ENCODE data around the gene ABR. TPM values are rescaled to one million over a fixed set of nuclear protein-coding genes. Genes with fewer than 3 reads are reported as not detected.

Gene ABR
- total and polyA plus RNA-seq, 2 donors from 2014 or later = 18.7 to 116 TPM

GRCh38 chr17:980406-981291 lies 199.1 kb downstream of the ABR start:
- H3K36me3 ChIP-seq (ENCODE audit: control insufficient read depth in 2 of 3, insufficient read depth in 3 of 3, low read length in 3 of 3) = no peaks in the 10 kb centered on the region
- no peaks in the 10 kb centered on the region for H3K9me3 ChIP-seq (ENCODE audit: control insufficient read depth in 2 of 3, insufficient read depth in 1 of 3, low read length in 3 of 3)
- FAIRE-seq = peak; percentile 86
- peak overlapping the region; percentile 12 to 52 (median 44) for H3K4me3 ChIP-seq (ENCODE audit: low read length in 3 of 3)
- peak overlapping the region in 2 of 3 donors; percentile 32 to 58 for H3K9ac ChIP-seq (ENCODE audit: low read length in 3 of 3)
- peak; percentile 85 to 97 (median 90) for DNase-seq
- peak overlapping the region; percentile 67 to 86 for H3K27ac ChIP-seq (ENCODE audit: low read depth in 2 of 2, low read length in 2 of 2)
- peak; percentile 90 for TF ChIP-seq CTCF (IDR thresholded peaks at IDR 0.05; ENCODE audit: borderline replicate concordance, extremely low read depth, insufficient read depth)
- intact Hi-C loops (cut with DNase I) = loop anchor here (10.0 kb wide), 2 partner anchors 106 to 186 kb away; no protein-coding TSS in a partner anchor
- peaks cover 0 to 8% (median 0%) of the 10 kb centered on the region in 3 donors for H3K4me1 ChIP-seq (ENCODE audit: control insufficient read depth in 2 of 3, insufficient read depth in 2 of 3, low read depth in 1 of 3, low read length in 3 of 3)
- H3K27me3 ChIP-seq (ENCODE audit: control insufficient read depth, insufficient read depth, low read length) = no peaks in the 10 kb centered on the region

- Histone ChIP-seq H3K36me3 (ENCODE audit: control insufficient read depth in 2 of 3, insufficient read depth in 3 of 3, low read length in 3 of 3) (no peaks in the 10 kb centered on the region), H3K27ac (ENCODE audit: low read depth in 2 of 2, low read length in 2 of 2) (peak within 1 kb of the TSS; percentile 67 to 86), H3K9me3 (ENCODE audit: control insufficient read depth in 2 of 3, insufficient read depth in 1 of 3, low read length in 3 of 3) (no peaks in the 10 kb centered on the region), H3K4me3 (ENCODE audit: low read length in 3 of 3) (peak within 1 kb of the TSS; percentile 16 to 58 (median 44)), H3K4me1 (ENCODE audit: control insufficient read depth in 2 of 3, insufficient read depth in 2 of 3, low read depth in 1 of 3, low read length in 3 of 3) (peaks cover 0 to 8% (median 0%) of the 10 kb centered on the region in 3 donors), H3K9ac (ENCODE audit: low read length in 3 of 3) (peak within 1 kb of the TSS in 2 of 3 donors; percentile 32 to 58), H3K27me3 (ENCODE audit: control insufficient read depth, insufficient read depth, low read length) (no peaks in the 10 kb centered on the region)
- intact Hi-C loops (cut with DNase I) = loop anchor here (10.0 kb wide), 2 partner anchors 105 to 185 kb away; no protein-coding TSS in a partner anchor
- no peak for TF ChIP-seq CTCF (IDR thresholded peaks at IDR 0.05; ENCODE audit: borderline replicate concordance, extremely low read depth, insufficient read depth)
- peak; percentile 81 to 97 (median 93) for DNase-seq
- no peak for FAIRE-seq
Measured at GRCh38 chr17:979539-980405, 200.0 kb downstream of the ABR start, which contains the start of gene NXN. TSS of gene NXN (minus strand) at chr17:979776.

- Histone ChIP-seq H3K27me3 (ENCODE audit: control insufficient read depth, insufficient read depth, low read length) (no peaks in the 10 kb centered on the region), H3K9me3 (ENCODE audit: control insufficient read depth in 2 of 3, insufficient read depth in 1 of 3, low read length in 3 of 3) (no peaks in the 10 kb centered on the region), H3K27ac (ENCODE audit: low read depth in 2 of 2, low read length in 2 of 2) (no peak overlapping the region), H3K9ac (ENCODE audit: low read length in 3 of 3) (no peak overlapping the region), H3K4me1 (ENCODE audit: control insufficient read depth in 2 of 3, insufficient read depth in 2 of 3, low read depth in 1 of 3, low read length in 3 of 3) (peaks cover 0 to 8% (median 0%) of the 10 kb centered on the region in 3 donors), H3K36me3 (ENCODE audit: control insufficient read depth in 2 of 3, insufficient read depth in 3 of 3, low read length in 3 of 3) (no peaks in the 10 kb centered on the region), H3K4me3 (ENCODE audit: low read length in 3 of 3) (peak overlapping the region in 2 of 3 donors; percentile 16 to 39)
- no peak for TF ChIP-seq CTCF (IDR thresholded peaks at IDR 0.05; ENCODE audit: borderline replicate concordance, extremely low read depth, insufficient read depth)
- intact Hi-C loops (cut with DNase I) = no loop called here
- peak in 1 of 5 donors; percentile 89 for DNase-seq
- no peak for FAIRE-seq
Measured at GRCh38 chr17:979212-979538, 200.6 kb downstream of the ABR start.
